Inflammatory macrophage (primary cell): ENCODE results near the gene CXCR2.
"Not testable (repeated sequence)": the region's sequence is repeated elsewhere in the genome, so short reads cannot be mapped to it uniquely, and the experiment has no call there.

ENCODE experiments used
- DNase-seq, 2 donors: peaks; one replicate each; pipeline ENCODE4 v3.0.0-alpha.2; 2020 to 2022

CXCR2 gene

DNA sequence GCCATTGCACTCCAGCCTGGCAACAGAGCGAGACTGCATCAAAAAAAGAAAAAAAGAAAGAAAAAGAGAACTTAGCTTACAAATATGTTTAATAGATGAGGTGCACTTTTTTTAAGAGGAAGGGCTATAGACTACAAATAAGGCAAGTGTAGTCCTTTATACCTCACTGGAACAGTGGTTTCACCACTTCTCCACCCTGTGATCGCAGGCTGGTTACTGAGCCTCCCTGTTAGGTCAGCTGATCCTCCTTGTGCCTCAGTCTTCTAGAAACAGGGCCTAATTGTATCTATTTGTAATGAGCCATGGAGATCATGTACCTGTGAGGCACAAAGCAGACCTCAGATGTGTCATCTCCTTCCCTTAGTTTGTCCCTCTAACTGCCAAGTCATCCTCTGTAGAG lies 4.5 kb downstream of the CXCR2 start:
- DNase-seq: peak in 1 of 2 donors; percentile 19

GRCh38 chr2:218130822-218131221 lies 5.0 kb downstream of the CXCR2 start:
- DNase-seq: no peak

- no peak for DNase-seq
These were observed 11.7 kb downstream of the CXCR2 start for GRCh38 chr2:218137514-218137913.

DNA sequence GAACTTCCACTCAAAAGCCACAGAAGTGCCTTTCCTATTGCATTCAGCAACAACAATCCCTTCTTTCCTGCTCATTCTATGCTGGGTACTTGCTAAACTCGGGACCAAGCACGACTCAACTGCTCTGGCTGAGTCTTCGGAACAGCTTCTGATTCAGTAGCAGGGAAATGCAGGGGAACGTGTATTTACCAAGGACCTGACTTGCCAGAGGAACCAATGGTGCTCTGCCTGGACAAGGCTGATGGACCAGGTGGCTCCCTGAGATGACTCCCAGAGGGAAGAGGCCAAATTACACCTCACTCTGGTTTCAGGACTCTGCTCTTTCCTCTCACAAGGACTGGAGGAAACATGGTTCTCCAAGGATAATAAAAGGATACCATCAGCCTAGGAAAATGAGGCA lies 12.2 kb downstream of the CXCR2 start:
- DNase-seq: no peak

GRCh38 chr2:218145124-218145523 lies 19.3 kb downstream of the CXCR2 start:
- DNase-seq: no peak

- DNase-seq: no peak
These were observed 20.2 kb downstream of the CXCR2 start for GRCh38 chr2:218146056-218146455.

- no peak for DNase-seq
These were observed 23.3 kb downstream of the CXCR2 start for GRCh38 chr2:218149098-218149497.

GRCh38 chr2:218149848-218150440 lies 24.1 kb downstream of the CXCR2 start:
- DNase-seq: no peak

DNA sequence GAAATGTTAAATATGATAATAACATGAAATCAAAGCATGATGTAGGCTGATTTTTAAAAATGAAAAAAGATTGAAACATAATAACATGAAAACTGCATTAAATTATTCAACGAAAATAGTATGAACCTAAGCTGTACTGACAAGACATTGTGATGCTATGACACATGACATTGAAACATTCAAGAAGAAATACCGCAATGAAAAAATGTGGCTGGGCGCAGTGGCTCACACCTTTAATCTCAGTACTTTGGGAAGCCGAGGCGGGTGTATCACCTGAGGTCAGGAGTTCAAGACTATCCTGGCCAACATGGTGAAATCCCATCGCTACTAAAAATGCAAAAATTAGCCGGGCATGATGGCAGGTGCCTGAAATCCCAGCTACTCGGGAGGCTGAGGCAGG lies 26.3 kb downstream of the CXCR2 start:
- no peak for DNase-seq

DNA sequence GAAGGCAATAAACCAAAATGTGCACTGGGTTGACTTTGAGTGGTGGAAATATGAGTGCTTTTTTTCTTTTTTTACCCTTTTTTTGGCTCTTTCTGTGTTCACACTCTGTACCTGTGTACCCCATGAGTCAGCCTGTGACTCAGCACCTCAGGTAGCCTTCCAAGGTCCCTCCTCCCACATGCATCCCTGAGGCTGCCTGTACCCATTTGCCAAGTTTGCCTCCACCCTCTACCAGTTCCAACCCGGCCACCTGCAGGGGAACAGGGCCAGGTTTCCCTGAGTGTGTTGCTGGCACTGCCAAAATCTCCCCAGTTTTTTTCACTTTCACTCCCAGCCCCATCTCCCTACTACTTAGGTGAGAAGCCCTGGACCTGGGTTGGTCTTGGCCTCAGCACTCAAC lies 26.9 kb downstream of the CXCR2 start:
- no peak for DNase-seq

DNA sequence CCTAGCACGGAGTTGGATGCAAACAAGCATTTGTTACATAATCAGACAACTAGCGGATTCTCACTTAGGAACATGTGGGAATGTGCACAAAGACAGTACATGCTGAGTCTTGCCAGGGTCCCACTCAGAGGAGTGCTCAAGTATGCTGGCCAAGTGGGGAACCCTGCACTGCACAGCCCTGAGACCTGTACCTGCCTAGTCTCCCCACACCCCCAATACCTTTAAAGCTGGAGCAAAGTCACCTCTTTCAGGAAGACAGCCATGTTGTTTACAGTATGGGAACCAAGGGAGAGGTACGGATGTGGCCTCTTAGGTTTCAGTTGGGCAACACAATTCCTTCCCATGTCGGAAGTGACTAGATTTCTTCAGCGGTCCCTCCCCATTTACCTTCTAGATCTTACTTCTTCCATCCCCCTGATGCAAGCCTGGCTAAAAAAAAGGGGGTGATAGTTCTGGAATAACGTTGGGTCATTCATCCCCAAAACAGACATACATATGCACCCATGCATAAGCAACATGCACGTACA lies 30.2 kb downstream of the CXCR2 start:
- no peak for DNase-seq

- DNase-seq: peak; percentile 63 to 81
These were observed 35.8 kb downstream of the CXCR2 start for GRCh38 chr2:218161644-218162043.

- no peak for DNase-seq
These were observed 37.0 kb downstream of the CXCR2 start for GRCh38 chr2:218162814-218163213.

DNA sequence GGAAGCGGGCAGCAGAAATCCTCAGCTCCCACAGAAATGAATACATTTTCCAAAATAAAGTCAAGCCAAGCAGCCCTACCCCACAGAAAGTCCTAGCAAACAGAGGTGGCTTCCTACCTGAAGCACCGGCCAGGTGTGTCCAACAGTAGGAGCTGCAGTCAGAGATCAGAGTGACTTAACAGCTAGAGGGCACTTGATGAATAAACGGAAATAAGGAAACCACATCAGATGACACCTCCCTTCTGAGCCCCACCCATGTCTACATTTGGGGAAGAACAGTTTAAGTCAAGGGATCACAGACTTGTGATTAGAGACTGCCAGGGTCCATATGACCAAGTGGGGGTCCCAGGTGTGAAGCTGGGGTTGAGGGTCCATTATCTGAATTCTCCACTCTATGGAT lies 41.0 kb downstream of the CXCR2 start, which contains the start of gene CXCR1:
CXCR1 (minus strand) TSS at position 172 of the 400 bp plus-strand sequence. CDS start 1,751 bp downstream, outside the sequence.
- peak; percentile 77 to 78 for DNase-seq

GRCh38 chr2:218168016-218168415 lies 42.2 kb downstream of the CXCR2 start:
- DNase-seq: no peak

- DNase-seq: peak; percentile 4 to 30
These were observed 43.0 kb downstream of the CXCR2 start for GRCh38 chr2:218168635-218169462.

GRCh38 chr2:218169757-218170546 lies 44.1 kb downstream of the CXCR2 start:
- DNase-seq: no peak

DNA sequence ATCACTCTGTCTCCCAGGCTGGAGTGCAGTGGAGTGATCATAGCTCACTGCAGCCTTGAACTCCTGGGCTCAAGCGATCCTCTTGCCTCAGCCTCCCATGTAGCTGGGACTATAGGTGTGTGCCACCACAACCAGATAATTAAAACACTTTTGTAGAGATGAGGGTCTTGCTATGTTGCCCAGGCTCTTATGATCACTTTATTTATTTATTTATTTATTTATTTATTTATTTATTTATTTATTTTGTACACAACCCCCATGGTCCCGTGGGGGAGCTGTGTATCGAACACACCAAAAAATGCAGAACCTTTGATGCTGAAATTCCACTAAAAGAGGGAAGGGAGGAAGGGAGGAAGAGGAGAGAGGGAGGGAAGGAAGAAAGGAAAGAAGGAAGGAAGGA lies 45.9 kb downstream of the CXCR2 start:
- not testable (repeated sequence) for DNase-seq

GRCh38 chr2:218172845-218173244 lies 47.0 kb downstream of the CXCR2 start:
- no peak for DNase-seq

GRCh38 chr2:218179782-218180181 lies 54.0 kb downstream of the CXCR2 start:
- no peak for DNase-seq

DNA sequence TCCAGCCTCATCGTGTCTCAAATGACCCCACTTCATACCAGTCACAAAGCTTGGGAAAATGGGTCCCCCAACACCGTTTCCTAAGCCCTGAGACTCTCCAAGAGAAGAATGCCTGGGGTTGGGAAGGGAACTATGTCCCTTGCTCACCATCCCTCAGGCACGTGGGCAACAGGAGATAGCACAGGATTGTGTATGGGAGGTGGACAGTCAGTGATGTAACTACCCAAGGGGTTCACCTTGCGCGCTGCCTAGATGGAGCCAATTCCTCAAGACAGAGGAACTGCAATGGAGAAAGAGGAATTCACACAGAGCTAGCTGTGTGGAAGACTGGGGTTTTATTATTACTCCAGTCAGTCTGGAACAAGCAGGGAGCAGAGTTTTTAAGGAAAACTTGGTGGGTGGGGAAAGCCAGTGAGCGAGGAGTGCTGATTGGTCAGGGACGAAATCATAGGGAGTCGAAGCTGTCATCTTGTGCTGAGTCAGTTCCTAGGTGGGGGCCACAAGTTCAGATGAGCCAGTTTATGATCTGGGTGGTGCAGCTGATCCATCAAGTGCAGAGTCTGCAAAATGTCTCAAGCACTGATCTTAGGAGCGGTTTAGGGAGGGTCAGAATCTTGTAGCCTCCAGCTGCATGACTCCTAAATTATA lies 54.8 kb downstream of the CXCR2 start:
- DNase-seq: no peak

DNA sequence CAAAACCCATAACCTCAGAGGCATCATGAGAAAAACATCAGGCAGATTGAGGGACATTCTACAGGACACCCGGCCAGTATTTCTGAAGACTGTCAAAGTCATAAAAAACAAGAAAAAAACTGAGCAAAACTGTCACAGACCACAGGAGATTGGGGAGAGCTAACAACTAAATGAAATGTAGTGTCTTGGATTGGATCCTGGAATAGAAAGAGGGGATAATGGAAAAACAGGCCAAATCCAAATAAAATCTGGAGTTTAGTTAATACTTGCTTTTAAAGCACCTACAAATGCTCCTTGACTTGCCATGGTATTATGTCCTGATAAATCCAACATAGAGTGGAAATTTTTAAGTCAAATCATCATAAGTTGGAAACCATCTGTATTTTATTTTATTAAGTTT lies 58.5 kb downstream of the CXCR2 start:
- no peak for DNase-seq

- DNase-seq: peak; percentile 74 to 83
These were observed 60.5 kb downstream of the CXCR2 start for GRCh38 chr2:218186355-218186766.
